Medulla oblongata (tissue), 1 donor: ENCODE results near the gene ELP4.
"Not testable (repeated sequence)": the region's sequence is repeated elsewhere in the genome, so short reads cannot be mapped to it uniquely, and the experiment has no call there.

Experiments
- DNase-seq: peaks from one replicate; pipeline ENCODE4 v3.0.0-alpha.2; 2015; ENCODE audit errors: extremely low spot score

ELP4 gene

DNA sequence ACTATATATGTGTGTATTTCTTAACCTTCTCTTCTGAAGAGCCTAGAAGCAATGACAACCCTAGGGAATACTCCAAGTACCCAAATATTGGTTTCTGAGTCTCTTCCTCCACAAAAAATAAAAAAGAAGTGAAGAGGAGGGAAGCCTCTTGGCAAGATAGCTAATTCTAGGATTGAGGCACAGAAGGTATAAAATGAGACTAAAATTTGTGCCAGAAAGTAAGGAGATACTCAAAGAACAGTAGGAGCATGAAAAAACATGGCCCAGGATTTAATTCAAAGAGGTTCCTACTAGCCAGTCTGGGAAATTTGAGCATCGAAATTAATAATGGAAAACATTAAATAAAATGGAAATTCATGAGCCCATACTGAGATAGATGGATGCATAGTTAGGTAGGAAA, 189.5 kb downstream of the ELP4 start:
- no peak for DNase-seq

DNA sequence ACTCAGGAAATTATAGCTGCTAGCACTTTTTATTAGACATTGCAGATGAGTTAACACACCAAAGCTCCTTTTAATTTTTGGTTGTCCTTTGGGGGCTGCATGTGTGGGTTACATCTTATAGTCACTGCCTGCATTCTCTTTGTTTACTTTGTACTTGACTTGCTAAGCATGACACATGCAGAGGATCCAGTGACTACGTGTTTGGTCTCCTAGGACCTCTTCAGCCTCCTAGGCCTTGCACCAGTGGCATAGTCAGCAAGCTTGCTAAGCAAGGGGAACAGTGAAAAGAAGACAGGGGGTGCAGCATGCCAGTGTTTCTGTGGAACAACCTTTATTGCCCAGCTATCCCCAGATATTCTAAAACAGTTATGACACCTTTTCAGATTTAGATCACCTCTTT, 193.4 kb downstream of the ELP4 start:
- no peak for DNase-seq

DNA sequence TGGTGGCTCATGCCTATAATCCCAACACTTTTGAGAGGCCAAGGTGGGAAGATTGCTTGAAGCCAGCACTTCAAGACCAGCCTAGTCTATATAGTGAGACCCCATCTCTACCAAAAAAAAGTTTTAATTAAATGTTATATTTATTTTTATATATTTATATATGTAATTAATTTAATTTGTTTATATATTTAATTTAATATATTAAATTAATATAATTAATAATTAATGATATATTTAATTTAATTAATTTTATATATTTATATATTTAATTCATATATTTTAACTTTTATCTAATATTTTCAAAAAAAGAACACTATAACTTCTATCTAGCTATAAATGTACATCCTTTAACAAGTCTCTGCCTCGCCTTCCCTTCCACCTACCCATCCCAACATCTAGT, 196.8 kb downstream of the ELP4 start:
- DNase-seq = no peak

DNA sequence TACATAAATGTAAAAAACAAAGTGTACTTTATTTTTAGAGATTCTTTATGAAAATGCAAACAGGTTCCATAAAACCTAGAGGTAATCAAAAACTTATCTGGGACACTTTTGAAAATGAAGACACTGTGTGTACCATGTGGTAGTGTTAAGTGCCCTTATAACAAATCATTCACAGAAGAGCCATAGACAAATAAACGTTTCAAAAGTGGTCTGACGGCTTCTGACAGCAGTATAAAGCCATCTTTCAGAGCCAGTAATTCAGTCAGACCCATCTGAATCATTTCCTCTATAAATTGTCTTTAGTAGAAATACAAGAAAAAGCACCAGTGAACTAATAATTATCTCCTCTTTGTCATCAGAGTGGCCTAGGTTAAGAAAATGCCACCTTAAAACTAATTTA, 201.6 kb downstream of the ELP4 start:
- DNase-seq = no peak

DNA sequence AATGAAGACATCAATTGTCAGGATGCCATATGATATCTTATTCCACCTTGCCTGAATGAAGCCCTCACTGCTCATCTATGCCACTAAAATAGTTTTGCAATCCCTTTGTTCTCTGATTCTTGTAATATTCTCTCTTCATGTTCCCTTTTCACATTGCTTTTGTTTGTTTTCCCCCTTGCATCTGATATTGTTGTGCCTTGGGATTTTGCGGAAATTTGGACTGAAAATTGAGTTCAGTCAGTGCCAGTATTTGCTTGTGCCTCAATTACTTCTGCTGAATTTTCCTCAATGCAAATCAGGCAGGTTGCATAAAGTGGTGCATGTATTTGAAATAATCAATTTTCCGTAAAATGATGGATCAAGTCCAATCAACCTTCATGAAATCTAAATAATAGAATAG, 203.3 kb downstream of the ELP4 start:
- no peak for DNase-seq

DNA sequence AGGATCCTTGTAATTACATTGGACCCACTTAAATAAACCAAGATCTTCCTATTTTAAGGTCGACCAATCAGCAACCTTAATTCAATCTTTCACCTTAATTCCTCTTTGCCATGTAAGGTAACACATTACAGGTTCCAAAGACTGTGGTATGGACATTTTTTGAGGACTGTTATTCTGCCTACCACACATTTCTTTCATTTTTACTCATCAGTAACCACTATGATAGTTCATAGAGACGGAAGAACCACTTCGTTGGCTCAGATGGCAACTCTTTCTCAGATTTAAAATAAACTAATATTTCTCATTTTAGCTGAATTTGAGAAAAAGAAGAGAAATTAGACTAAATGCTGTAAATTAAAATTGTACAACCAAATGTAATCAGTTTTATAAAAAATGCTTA, 205.3 kb downstream of the ELP4 start:
- no peak for DNase-seq

DNA sequence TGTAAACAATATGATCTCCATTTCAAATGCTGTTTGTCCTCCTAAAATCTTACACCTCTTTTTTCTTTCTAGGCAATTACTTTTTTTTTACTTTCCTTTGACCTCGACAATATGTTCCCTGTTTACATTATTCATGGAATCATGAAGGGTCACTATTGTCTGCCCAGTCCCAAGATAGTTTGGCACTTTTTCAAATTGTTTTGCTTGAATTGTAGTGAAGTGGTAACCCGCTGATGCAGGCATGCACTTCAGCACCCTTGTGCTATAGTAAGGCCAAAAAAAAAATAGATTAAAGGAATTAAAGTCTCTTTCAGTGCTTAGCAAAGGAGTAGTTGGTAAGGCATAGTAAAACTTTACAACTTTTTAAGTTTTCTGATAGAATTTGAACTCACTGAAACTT, 210.7 kb downstream of the ELP4 start:
- DNase-seq = no peak

DNA sequence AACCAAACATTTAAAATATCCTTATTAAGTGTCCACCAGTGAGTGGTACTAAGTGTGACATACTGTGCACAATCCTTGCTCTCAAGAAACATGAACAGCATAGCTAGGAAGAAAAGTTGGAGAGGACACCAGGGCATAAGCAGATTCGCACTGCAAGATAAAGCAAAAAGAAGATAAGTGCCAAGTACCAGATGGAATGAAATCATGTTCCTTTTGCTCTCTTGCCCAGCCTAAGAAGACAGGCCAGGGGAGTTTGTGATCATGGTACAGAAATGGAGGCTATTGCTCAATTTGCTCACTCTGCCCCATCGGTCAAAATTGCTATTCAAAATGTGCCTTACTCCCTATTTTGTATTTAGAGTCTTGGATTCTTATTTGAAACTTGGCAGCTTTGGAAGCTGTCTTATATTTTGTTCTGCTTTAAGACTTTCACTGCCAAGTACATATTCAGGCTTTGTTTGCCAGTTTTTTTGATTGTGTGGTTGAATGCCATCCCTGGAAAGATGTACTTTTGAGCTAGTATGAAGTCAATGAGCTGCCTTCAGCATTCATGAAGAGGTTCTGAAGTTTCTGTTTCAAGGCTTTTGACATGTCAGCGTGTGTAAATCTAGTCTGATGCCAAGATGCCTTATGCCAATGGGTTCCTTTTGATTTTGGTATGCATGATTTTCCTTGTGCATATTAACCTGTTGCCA, 211.3 kb downstream of the ELP4 start:
- DNase-seq = peak; percentile 35

DNA sequence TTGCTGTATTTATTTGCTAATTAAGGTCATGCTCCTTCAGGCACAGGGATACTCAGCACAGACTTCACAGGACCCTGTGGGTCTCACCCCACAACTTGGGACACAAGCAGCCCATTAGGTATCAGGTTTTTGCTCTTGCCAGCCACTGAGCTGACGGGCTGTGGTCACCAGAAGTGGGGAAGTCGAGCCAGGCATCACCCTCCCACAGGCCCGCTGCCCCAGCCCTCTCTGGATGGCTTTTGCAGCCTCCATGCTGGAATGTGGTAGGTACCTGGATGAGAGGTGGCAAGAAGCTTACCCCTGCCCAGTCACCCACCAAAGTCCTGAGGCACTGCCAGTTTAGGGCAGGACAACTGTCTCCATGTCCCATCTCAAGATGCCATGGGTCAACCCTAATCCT, 213.2 kb downstream of the ELP4 start:
- DNase-seq = no peak

DNA sequence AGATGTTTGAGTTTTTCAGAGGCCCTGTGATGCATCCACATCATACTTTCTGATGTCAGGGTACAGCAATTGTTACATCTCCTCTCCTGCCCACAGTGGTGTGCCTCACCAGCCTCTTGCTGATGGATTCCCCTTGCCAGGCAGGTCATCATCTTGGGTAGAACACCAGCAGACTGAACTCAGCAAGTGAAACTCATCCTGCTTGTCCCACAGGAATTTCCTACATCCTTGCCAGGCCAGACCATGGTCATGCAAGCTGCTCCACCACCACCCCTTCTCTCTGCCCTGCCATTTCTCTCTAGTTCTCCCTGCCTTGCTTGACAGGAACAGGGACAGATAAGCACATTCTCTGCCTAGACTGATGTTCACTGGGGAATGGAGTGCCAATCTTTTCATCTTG, 215.6 kb downstream of the ELP4 start:
- DNase-seq = no peak

DNA sequence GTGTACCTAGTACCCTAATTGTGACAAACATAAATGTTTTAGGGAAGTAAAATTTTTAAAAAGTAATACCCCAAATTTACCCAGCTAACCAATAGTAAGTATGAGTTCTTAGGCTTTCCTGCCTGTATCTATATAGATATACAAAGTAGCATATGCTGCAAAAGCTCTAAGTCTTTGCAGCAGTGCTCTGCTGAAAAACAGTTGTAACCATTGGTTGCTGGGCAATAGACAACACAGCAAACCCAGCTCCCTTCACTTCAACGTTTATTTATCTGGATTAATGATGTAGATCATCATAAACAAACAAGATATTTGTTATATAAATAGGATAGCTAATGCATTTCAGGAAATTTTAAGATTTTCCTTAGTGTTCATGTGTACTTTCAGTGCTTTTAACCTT, 218.9 kb downstream of the ELP4 start:
- no peak for DNase-seq

DNA sequence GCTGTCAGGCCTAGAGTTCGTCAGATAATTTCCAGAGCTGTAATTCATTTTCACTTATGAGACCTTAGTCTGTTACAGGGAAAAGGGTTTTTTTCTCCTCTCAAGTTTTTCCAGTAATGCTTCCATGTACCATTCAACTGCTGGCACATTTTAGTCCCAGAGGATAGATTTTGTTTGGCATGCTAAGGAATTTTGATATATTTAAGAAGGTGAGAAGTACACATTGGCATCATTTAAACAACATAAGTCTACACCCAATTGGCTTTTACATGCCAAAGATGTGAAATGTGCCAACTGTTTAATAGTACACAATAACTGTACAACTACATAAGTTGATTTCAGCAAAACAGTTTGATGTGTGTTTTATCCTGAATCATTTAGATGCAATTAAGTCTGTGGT, 230.6 kb downstream of the ELP4 start:
- DNase-seq = no peak

DNA sequence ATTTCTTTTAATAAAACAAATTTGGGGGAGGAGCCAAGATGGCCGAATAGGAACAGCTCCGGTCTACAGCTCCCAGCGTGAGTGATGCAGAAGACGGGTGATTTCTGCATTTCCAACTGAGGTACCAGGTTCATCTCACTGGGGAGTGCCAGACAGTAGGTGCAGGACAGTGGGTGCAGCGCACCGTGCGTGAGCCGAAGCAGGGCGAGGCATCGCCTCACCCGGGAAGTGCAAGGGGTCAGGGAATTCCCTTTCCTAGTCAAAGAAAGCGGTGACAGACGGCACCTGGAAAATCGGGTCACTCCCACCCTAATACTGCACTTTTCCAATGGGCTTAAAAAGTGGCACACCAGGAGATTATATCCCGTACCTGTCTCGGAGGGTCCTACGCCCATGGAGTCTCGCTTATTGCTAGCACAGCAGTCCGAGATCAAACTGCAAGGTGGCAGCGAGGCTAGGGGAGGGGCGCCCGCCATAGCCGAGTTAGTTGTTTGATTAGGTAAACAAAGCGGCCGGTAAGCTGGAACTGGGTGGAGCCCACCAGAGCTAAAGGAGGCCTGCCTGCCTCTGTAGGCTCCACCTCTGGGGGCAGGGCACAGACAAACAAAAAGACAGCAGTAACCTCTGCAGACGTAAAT, 231.3 kb downstream of the ELP4 start:
- not testable (repeated sequence) for DNase-seq

DNA sequence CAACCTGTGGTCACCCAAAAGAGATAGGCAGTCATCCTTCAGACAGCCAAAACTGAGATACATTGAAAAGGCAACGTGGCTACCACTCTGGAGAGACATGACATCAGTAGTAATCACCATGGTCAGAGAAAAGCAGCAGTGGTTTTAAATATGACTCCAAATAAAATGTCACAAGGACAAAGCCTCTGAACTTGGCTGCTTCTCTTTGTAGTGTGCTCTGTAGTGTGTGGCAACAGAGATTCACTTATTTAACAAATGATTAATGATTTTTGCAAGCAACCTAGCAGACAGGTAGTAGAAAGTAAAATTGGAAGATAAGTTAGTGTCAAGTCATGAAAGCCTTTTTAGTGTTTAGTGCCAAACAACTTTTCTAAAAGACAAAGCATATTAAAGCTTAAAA, 238.0 kb downstream of the ELP4 start:
- DNase-seq = no peak

DNA sequence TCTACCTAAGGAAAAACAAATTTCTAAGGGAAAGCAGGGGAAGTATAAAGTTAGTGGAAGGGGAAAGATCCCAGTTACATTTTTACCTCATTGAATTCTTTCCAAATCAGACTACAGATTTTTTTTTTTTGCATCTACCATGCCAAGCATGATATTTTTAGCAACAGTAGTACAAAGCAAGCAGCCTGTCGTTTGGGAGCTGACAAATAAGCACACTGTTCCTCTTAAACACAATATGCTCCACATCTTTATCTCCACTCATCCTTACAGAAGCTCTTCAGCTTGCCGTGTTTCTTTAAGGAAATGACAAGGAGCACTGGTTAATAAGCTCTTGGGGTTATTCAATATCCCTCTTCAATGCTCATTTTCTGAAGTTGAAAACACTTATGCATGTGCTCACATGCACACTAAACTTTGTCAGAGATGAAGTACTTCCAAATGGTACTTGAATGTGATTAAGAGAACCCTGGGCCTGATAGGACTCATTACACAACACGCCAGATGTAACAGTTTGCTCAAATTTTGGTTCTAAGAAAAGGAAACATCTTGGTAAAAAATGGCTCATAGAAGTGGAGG, 247.8 kb downstream of the ELP4 start:
- DNase-seq = no peak

DNA sequence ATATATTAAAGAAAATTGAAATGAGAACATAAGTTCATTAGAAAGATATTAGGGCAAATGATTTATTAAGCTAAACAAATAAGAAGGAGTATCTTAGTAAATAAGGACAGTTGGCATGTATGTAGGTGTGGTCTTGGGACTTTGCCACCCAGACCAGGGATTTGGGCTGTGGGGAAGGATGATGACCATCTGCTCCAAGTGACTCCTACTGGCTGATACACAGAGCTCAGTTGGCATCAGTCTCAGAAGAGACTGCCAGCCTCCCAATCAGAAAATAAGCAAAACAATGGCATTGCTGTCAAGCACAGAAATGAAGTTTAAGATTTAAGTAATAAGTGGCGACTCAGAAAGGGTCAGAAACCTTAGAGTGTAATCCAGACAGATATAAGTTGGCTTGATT, 252.1 kb downstream of the ELP4 start:
- DNase-seq = no peak

DNA sequence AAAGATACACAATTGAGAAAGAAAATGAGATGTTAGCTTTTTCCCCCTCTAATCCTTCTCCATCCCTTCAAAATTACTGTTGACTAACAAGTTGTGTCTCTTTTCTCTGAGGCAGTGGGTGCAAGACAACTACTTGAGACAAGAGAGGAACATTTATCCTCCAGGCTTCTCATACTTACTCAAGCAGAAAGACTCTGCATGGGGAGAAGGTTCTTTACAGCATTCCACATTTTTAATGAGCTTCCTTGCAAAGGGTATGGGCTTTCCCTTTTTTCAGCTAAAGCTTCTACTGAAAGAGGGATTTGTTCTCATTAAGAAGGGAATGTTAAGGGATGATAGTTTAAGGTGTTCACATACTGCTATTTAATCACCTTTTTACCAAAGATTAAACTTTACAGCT, 253.7 kb downstream of the ELP4 start:
- DNase-seq = no peak

DNA sequence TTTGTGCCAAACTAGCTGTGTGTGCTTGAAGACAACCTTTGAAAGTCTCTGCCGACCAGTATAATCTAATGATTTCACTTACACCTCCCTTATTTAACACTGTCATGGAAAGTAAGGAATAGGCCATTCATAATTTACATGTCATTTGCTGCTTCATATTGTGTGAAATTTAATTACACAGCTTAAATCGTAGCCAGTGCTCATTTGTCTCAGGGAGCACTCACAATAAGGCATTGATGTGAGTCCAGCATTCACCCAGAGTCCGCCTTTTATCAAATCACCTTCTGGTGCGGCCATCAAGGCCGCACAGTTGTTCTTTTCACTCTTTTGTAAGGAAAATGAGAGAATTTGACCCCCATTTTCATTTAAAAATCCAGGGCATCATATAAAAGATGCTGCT, 254.7 kb downstream of the ELP4 start:
- no peak for DNase-seq

DNA sequence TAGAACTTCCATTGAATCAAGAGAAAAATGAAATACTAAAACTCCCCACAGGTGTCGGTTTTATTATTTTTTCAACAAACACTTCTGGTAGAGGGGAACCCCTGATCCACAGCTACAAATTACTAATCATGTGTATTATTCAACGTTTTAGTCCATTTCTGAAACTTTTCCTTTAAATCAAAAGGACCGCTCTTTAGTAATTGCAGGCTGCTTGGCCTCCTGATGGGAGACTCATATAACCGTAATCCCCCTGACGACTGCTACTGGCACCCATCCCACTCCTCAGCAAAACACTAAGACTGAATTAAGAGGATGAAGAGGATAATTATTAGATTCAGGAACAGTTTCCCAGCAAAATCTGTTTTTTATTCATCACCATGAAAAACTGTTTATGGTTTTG, 255.2 kb downstream of the ELP4 start:
- DNase-seq = no peak

DNA sequence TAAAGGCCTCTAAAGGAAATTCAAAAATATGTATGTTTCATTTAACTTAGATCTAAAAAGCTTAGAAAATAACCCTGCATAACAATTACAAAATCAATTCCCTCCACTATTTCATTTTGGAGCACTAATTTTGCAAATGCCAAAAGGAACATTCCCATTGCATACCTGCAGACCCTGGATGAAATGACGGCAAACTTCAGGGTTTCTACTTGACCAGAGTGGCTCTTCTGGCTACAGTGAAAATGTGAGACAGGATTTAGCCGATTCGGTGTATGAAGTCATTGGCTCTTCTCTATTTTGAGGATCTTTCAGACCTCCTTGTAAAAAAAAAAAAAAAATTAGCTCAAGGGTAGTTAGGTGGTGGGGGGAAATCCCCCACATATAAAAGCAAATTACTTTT, 257.5 kb downstream of the ELP4 start:
- DNase-seq = no peak

DNA sequence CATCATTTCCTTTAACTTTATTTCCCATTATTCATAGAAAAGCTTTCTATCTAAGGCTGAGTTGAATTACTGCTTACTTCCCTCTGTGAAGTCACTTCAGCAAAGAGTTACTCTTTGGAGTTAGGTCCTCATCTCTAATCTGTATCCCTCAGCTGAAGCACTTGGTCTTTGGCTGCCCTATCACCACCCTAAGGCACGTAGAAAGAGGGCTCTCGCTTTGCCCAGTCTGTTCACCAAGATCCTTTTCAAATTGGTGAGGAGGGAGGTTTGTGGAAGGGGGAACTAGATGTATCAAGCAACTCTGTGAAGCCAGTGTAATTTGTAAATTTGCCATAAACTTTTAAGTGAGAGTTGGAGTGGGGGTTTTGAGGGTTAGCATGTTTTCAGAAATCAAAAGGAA, 258.1 kb downstream of the ELP4 start:
- DNase-seq = no peak

DNA sequence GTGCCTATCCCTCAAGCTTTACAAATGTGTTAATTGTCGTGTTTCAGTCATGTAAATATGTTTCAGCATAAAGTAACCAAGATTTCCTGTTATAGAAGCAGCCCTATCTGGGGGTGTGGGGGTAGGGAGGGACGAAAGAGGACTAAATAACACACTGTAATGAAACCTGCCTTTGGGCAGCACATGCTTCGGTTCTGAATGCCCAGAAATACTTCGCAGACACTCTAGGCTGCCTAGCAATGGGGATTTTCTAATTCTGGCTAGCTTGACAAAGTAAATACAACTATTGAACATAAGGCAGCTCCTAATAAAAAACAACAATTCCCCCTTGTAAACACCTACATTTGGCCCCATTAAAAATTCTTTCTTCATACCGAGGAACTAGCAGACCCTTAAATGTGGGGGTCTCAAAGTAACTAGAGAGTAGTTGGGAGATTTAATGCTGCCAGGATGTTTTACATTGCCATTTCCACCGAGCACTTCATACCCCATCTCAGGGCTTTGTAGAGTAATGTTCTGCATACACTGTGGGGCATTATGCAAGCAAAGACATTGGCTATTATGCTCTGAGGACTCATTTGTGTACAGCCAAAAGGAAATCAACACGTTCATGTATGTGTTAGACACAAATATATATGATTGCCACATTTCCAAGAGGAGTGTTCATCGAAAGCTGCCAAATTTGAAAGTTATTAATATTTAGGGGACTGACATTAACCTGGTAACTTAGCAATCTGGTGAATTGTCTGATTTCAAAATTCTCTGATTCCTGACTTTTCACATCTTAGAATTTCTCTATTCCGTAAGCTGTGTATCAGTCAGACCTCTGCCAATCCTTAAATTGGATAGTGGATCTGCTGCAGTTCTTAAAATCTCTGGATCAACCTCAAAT, 259.4 kb downstream of the ELP4 start:
- DNase-seq = peak; percentile 85
